Activated CD4-positive, alpha-beta T cell treated with anti-CD3 and anti-CD28 coated beads for 24 hours (primary cell): Measurements from ENCODE around the gene TTC16.

ENCODE experiments used
- DNase-seq, 2 donors: peaks; one replicate each; pipeline ENCODE4 v3.0.0-alpha.2; 2020; ENCODE audit warnings: low read depth in 2 of 2

TTC16 gene

GRCh38 chr9:127698985-127699670 is 16.8 kb upstream of the TTC16 start:
- peak; percentile 74 to 81 for DNase-seq

GRCh38 chr9:127700140-127700539 is 15.7 kb upstream of the TTC16 start:
- no peak for DNase-seq

- no peak for DNase-seq
Measured at GRCh38 chr9:127700594-127701255, 15.2 kb upstream of the TTC16 start.

- DNase-seq, result no peak
Measured at GRCh38 chr9:127703289-127703946, 12.5 kb upstream of the TTC16 start.

GRCh38 chr9:127705577-127706379 is 10.1 kb upstream of the TTC16 start:
- DNase-seq, result no peak

GRCh38 chr9:127706836-127707241 is 9.0 kb upstream of the TTC16 start, which contains the start of gene CFAP157:
Gene CFAP157 (plus strand): TSS chr9:127706988. CDS start chr9:127707032, 44 bp downstream.
- DNase-seq, result no peak

- no peak for DNase-seq
Measured at GRCh38 chr9:127707766-127708165, 8.1 kb upstream of the TTC16 start.

- no peak for DNase-seq
Measured at GRCh38 chr9:127708952-127709587, 6.8 kb upstream of the TTC16 start.

GRCh38 chr9:127710204-127710783 is 5.6 kb upstream of the TTC16 start:
- DNase-seq, result no peak

GRCh38 chr9:127711226-127711701 is 4.6 kb upstream of the TTC16 start:
- DNase-seq, result no peak

- DNase-seq, result no peak
Measured at GRCh38 chr9:127711831-127712274, 4.0 kb upstream of the TTC16 start.

GRCh38 chr9:127712371-127712770 is 3.5 kb upstream of the TTC16 start:
- no peak for DNase-seq

GRCh38 chr9:127712867-127713266 is 3.0 kb upstream of the TTC16 start:
- DNase-seq, result no peak

- no peak for DNase-seq
Measured at GRCh38 chr9:127714020-127714750, 1.7 kb upstream of the TTC16 start.

- DNase-seq, result no peak
Measured at GRCh38 chr9:127714951-127715469, 869 bp upstream of the TTC16 start.

GRCh38 chr9:127716412-127716811 is 533 bp downstream of the TTC16 start:
- DNase-seq, result no peak

- DNase-seq, result no peak
Measured at GRCh38 chr9:127717766-127718165, 1.9 kb downstream of the TTC16 start.

- DNase-seq, result no peak
Measured at GRCh38 chr9:127720031-127720864, 4.4 kb downstream of the TTC16 start.

- DNase-seq, result no peak
Measured at GRCh38 chr9:127720865-127721227, 5.0 kb downstream of the TTC16 start.
